OCI-LY3 (cell line): ENCODE data around the gene MGAT4A.

Experiments
- H2AFZ ChIP-seq: fragments of 200-600, 300-600 bp; shearing (Covaris generic); 2 replicates; pipeline ENCODE4 v1.6.0; 2014; ENCODE audit warnings: antibody characterized with exemption, low read depth, low read length
- H3K27ac ChIP-seq: fragments of 200-600, 300-600 bp; sonication (generic); 2 replicates; pipeline ENCODE4 v1.5.1; 2014; ENCODE audit warnings: mild to moderate bottlenecking, low read length, moderate library complexity, mixed read lengths
- H3K27me3 ChIP-seq: fragments of 200-600, 300-600 bp; sonication (generic); 2 replicates; pipeline ENCODE4 v1.6.1; 2014; ENCODE audit warnings: low read depth, low read length, mixed read lengths
- H3K36me3 ChIP-seq: fragments of 200-600, 300-600 bp; sonication (generic); replicated peaks from 2 replicates; pipeline ENCODE3; 2014; ENCODE audit warnings: low read depth, low read length, mixed read lengths
- H3K4me1 ChIP-seq: fragments of 300-600, 200-600 bp; sonication (generic); 2 replicates; pipeline ENCODE4 v1.6.1; 2014; ENCODE audit warnings: low read length, mixed read lengths
- H3K4me2 ChIP-seq: fragments of 200-600, 300-600 bp; sonication (generic); 2 replicates; pipeline ENCODE4 v1.6.1; 2014; ENCODE audit warnings: low read length, mixed read lengths
- H3K4me3 ChIP-seq: fragments of 300-600, 200-600 bp; sonication (generic); 2 replicates; pipeline ENCODE4 v1.5.1; 2014; ENCODE audit warnings: antibody characterized with exemption, mild to moderate bottlenecking, low read length, moderate library complexity
- H3K79me2 ChIP-seq: fragments of 300-600, 200-600 bp; shearing (Covaris generic); 2 replicates; pipeline ENCODE4 v1.6.1; 2014; ENCODE audit warnings: mild to moderate bottlenecking, low read length, mixed read lengths
- H3K9ac ChIP-seq: fragments of 300-600, 200-600 bp; shearing (Covaris generic); 2 replicates; pipeline ENCODE4 v1.6.0; 2014; ENCODE audit warnings: mild to moderate bottlenecking, low read length, moderate library complexity
- H3K9me3 ChIP-seq: fragments of 200-600, 300-600 bp; shearing (Covaris generic); 2 replicates; pipeline ENCODE4 v1.6.1; 2014; ENCODE audit warnings: low read length, mixed read lengths; ENCODE audit not compliant: insufficient read depth
- H4K20me1 ChIP-seq: fragments of 200-600, 300-600 bp; sonication (generic); 2 replicates; pipeline ENCODE4 v1.6.1; 2016; ENCODE audit warnings: low read length, mixed read lengths; ENCODE audit not compliant: insufficient read depth
- EZH2phosphoT487 ChIP-seq: fragments of 200-600 bp; shearing (Covaris generic); IDR thresholded peaks from 2 replicates; pipeline ENCODE4 v1.6.1; 2018; ENCODE audit warnings: antibody characterized with exemption, mixed run types, low read depth
- TF ChIP-seq, protein P1 (sequence below): fragments of 200-600, 300-600 bp; sonication (generic); IDR thresholded peaks from 2 replicates; pipeline ENCODE4 v1.5.1; 2014; ENCODE audit warnings: antibody characterized with exemption, low read length, low read depth

The MGAT4A gene

DNA sequence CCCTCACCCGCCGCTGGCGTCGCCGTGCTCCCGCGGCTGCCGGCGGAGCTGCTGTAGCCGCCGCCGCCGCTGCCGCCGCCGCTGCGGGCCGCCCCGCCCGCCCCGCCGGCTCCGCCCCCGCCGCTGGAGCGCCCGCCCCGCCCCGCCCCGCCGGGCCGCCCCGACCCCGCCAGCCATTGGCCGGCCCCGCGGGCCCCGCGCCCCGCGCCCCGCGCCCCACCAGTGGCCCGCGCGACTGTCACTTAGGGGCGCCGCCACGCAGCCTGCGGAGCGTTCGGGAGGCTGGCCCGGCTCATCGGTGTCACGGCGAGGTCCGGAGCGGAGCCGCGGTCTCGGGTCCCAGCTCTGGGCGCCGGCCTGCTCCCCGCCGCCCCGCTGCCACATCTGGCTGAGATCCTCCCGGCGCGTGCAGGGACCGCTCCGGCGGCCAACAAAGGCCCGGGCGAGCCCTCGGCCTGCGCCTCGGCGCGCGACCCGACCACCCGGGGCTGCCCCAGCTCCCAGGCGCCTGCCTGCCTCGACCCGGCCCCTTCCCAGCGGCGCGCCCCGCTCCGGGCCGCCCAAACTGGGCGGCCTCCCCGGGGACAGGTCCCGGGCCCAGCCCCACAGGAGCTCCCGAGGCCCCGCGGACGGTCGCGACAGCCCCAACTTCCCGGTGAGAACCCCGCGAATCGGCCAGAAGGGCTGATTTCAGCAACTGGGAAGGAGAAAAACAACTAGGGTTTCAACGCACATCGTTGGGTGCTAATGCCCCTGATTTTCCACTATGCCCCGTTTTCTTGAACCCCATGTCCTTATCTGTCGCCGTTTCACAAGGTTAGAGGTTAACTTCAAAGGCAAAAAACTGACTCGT is at the start of gene MGAT4A:
MGAT4A (minus strand) TSS at position 92 of the 853 bp plus-strand sequence. CDS start 4,800 bp downstream, outside the sequence.
- no peak within 1 kb of the TSS for H3K27ac ChIP-seq
- H3K4me3 ChIP-seq, result peak within 1 kb of the TSS; percentile 96
- H3K79me2 ChIP-seq, result no peaks in the 10 kb centered on the region
- peak within 1 kb of the TSS; percentile 94 for H2AFZ ChIP-seq
- no peaks in the 10 kb centered on the region for H4K20me1 ChIP-seq
- peak within 1 kb of the TSS; percentile 87 for H3K9ac ChIP-seq
- H3K4me2 ChIP-seq, result peak within 1 kb of the TSS; percentile 100
- H3K9me3 ChIP-seq, result no peaks in the 10 kb centered on the region
- no peaks in the 10 kb centered on the region for H3K36me3 ChIP-seq
- peaks cover 19% of the 10 kb centered on the region for H3K27me3 ChIP-seq
- TF ChIP-seq, protein P1, sequence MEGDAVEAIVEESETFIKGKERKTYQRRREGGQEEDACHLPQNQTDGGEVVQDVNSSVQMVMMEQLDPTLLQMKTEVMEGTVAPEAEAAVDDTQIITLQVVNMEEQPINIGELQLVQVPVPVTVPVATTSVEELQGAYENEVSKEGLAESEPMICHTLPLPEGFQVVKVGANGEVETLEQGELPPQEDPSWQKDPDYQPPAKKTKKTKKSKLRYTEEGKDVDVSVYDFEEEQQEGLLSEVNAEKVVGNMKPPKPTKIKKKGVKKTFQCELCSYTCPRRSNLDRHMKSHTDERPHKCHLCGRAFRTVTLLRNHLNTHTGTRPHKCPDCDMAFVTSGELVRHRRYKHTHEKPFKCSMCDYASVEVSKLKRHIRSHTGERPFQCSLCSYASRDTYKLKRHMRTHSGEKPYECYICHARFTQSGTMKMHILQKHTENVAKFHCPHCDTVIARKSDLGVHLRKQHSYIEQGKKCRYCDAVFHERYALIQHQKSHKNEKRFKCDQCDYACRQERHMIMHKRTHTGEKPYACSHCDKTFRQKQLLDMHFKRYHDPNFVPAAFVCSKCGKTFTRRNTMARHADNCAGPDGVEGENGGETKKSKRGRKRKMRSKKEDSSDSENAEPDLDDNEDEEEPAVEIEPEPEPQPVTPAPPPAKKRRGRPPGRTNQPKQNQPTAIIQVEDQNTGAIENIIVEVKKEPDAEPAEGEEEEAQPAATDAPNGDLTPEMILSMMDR, result no peak
- no peak for TF ChIP-seq EZH2phosphoT487
- peaks cover 11% of the 10 kb centered on the region for H3K4me1 ChIP-seq

DNA sequence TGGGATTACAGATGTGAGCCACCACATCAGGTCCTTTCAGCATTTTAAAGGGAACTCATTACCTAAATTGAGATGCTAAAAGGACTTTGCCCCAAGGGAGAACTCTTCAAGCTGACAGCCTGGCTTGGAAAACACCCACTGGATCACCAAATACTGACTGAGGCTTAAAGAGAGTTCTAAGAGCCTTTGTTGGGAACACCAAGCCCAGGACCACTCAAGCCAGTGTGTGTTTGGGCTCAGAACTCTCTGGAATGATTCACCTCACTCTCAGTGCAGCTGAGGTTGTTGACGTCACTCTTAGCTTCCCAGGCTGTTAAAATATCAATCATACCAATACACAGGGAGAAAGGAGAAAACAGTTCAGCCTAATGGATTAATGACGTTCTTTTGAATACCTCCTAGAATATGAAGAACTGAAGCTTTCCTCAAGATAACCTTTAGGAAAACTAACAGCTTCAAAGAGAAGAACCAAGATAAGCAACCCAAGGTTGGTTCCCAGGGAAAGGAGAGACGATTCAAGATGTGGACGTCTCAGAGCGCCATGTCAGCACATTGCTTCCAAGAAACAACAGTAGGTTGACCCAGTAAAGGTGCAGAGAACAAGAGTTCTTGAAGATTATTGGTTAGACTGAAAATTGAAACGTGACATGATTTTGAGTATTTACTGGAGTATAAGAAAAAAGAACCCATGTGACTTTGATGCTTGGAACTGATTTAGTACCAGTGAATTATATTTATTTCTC is 48.0 kb upstream of the MGAT4A start:
- H3K4me1 ChIP-seq, result no peaks in the 10 kb centered on the region
- H4K20me1 ChIP-seq, result no peaks in the 10 kb centered on the region
- no peaks in the 10 kb centered on the region for H3K36me3 ChIP-seq
- TF ChIP-seq EZH2phosphoT487, result no peak
- TF ChIP-seq, protein P1, result no peak
- H3K27ac ChIP-seq, result no peak overlapping the region
- no peak overlapping the region for H2AFZ ChIP-seq
- H3K79me2 ChIP-seq, result no peaks in the 10 kb centered on the region
- H3K27me3 ChIP-seq, result peaks cover 4% of the 10 kb centered on the region; the same call in 1 of the 2 replicates
- H3K4me2 ChIP-seq, result no peak overlapping the region
- H3K4me3 ChIP-seq, result no peak overlapping the region
- H3K9ac ChIP-seq, result no peak overlapping the region
- no peaks in the 10 kb centered on the region for H3K9me3 ChIP-seq

DNA sequence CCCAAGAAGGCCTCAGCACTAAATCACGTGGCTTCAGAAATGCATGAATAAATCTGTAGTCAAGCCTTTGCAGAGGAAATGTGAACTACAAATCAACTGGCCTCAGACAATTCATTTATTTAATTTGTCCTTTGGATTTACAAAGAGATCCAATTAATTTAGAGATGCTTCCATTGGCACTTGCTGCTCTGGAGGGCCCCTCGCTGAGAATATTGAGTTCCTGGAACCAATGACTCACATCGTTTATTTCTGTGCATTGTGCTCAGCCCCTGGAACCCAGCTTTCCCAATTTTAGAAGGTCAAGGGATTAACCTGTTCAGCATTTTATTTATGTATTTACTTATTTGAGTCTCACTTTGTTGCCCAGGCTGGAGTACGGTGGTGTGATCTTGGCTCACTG is 47.2 kb upstream of the MGAT4A start:
- TF ChIP-seq EZH2phosphoT487, result no peak

DNA sequence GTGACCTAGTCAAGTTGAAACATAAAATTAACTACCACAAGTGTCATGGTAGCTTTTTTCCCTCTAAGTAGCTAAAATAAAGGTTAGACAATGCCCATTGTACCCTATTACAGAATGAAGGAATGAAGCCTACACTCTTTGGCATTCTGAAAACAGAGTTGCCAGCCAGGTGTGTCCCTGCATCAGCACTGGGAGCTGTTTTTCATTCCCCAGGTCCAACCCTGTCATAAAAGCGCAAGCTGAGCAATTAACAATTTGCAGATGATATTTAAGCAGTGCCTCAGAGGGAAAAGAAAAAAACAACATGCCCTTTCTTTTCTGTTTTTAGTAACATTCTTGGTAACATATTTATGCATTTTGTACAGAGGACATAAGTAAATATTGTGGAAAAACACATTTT is 46.8 kb upstream of the MGAT4A start:
- H3K4me2 ChIP-seq, result no peak overlapping the region
- no peaks in the 10 kb centered on the region for H3K4me1 ChIP-seq
- no peak overlapping the region for H3K9ac ChIP-seq
- TF ChIP-seq, protein P1, result no peak
- TF ChIP-seq EZH2phosphoT487, result no peak
- H2AFZ ChIP-seq, result no peak overlapping the region
- no peaks in the 10 kb centered on the region for H3K36me3 ChIP-seq
- no peak overlapping the region for H3K4me3 ChIP-seq
- H3K9me3 ChIP-seq, result no peaks in the 10 kb centered on the region
- no peak overlapping the region for H3K27ac ChIP-seq
- H4K20me1 ChIP-seq, result no peaks in the 10 kb centered on the region
- H3K79me2 ChIP-seq, result no peaks in the 10 kb centered on the region
- peaks cover 4% of the 10 kb centered on the region; the same call in 1 of the 2 replicates for H3K27me3 ChIP-seq

More for the DNA sequence above, 47.2 kb upstream of the MGAT4A start:
- Histone ChIP-seq H3K36me3 (no peaks in the 10 kb centered on the region), H3K9ac (no peak overlapping the region), H4K20me1 (no peaks in the 10 kb centered on the region), H3K9me3 (no peaks in the 10 kb centered on the region), H3K4me1 (no peaks in the 10 kb centered on the region), H3K4me3 (no peak overlapping the region), H3K27me3 (peaks cover 4% of the 10 kb centered on the region; the same call in 1 of the 2 replicates), H3K79me2 (no peaks in the 10 kb centered on the region), H2AFZ (no peak overlapping the region), H3K27ac (no peak overlapping the region), H3K4me2 (no peak overlapping the region)
